Keratinocyte (primary cell): ENCODE measurements around the gene HSD17B2. TPM values are rescaled to one million over a fixed set of nuclear protein-coding genes. Genes with fewer than 3 reads are reported as not detected.

Experiments
- DNase-seq: peaks from one replicate; pipeline ENCODE4 v3.0.0-alpha.2; 2011; ENCODE audit warnings: low read depth, missing footprints, low spot score
- FAIRE-seq: peaks from 2 replicates; lab custom pipeline; 2011; peaks lifted over from hg19 to GRCh38; lab: Jason Lieb, UNC
- H2AFZ ChIP-seq: 2 replicates; pipeline ENCODE4 v1.6.0; 2012; ENCODE audit warnings: low read length, control low read depth, inconsistent platforms; ENCODE audit not compliant: control insufficient read depth
- H3K27ac ChIP-seq: 2 replicates; pipeline ENCODE4 v1.5.1; 2011; ENCODE audit warnings: low read length; ENCODE audit not compliant: control insufficient read depth, insufficient read depth
- H3K27me3 ChIP-seq: 3 replicates; pipeline ENCODE4 v1.6.0; 2011; ENCODE audit warnings: low read length; ENCODE audit not compliant: control insufficient read depth, insufficient read depth; ENCODE audit errors: extremely low read depth
- H3K36me3 ChIP-seq, 2 experiments: 2 replicates in 1 of 2; 3 replicates in 1 of 2; pipeline ENCODE4 v1.5.1; 2011; ENCODE audit warnings: low read length in 2 of 2, mild to moderate bottlenecking in 1 of 2; ENCODE audit not compliant: control insufficient read depth in 2 of 2, insufficient read depth in 2 of 2; ENCODE audit errors: extremely low read depth in 1 of 2
- H3K4me1 ChIP-seq: 3 replicates; pipeline ENCODE4 v1.5.1; 2011; ENCODE audit warnings: low read length; ENCODE audit not compliant: control insufficient read depth, insufficient read depth; ENCODE audit errors: extremely low read depth
- H3K4me2 ChIP-seq: 3 replicates; pipeline ENCODE4 v1.6.0; 2011; ENCODE audit warnings: low read depth, low read length; ENCODE audit not compliant: control insufficient read depth, insufficient read depth; ENCODE audit errors: extremely low read depth
- H3K4me3 ChIP-seq, 3 experiments: fragments of 200-600 bp in 1 of 3; sonication (generic) in 1 of 3; 2 replicates in 2 of 3; 3 replicates in 1 of 3; pipeline ENCODE4 v1.5.1; 2011 to 2016; ENCODE audit warnings: low read length in 3 of 3, mild to moderate bottlenecking in 3 of 3, control low read depth in 2 of 3, inconsistent platforms in 1 of 3, low read depth in 1 of 3, mixed read lengths in 1 of 3, mixed run types in 1 of 3, moderate library complexity in 1 of 3; ENCODE audit not compliant: control insufficient read depth in 2 of 3, insufficient read depth in 2 of 3; ENCODE audit errors: extremely low read depth in 1 of 3
- H3K79me2 ChIP-seq: 2 replicates; pipeline ENCODE4 v1.6.0; 2012; ENCODE audit warnings: low read length; ENCODE audit not compliant: control insufficient read depth, insufficient read depth
- H3K9ac ChIP-seq: 3 replicates; pipeline ENCODE4 v1.6.0; 2011; ENCODE audit warnings: low read length; ENCODE audit not compliant: control insufficient read depth, insufficient read depth; ENCODE audit errors: extremely low read depth
- H3K9me1 ChIP-seq: 3 replicates; pipeline ENCODE4 v1.6.0; 2011; ENCODE audit warnings: low read length; ENCODE audit not compliant: control insufficient read depth, insufficient read depth; ENCODE audit errors: extremely low read depth
- H3K9me3 ChIP-seq: 2 replicates; pipeline ENCODE4 v1.5.1; 2012; ENCODE audit warnings: low read depth, low read length; ENCODE audit not compliant: control insufficient read depth
- H4K20me1 ChIP-seq: 3 replicates; pipeline ENCODE4 v1.6.0; 2011; ENCODE audit warnings: low read length; ENCODE audit not compliant: control insufficient read depth, insufficient read depth; ENCODE audit errors: extremely low read depth
- EZH2 ChIP-seq: IDR thresholded peaks from one replicate; pipeline ENCODE4 v1.6.1; 2012; ENCODE audit warnings: inconsistent platforms, mild to moderate bottlenecking, low read length, moderate library complexity
- dilution Hi-C: fragments of 300-500 bp; cut with MboI; formaldehyde crosslinking; loops from one replicate; pipeline ENCODE4 v1.7.0; 2020; ENCODE audit warnings: low sequenced_read_pairs; ENCODE audit not compliant: extremely low pct_ligation_motif_present
- polyA plus RNA-seq, 5 experiments: library from polyadenylated mRNA; depleted of rRNA in 3 of 5; stranded (reverse) in 3 of 5; stranded (forward) in 1 of 5; unstranded in 1 of 5; fragments of >200 nt; gene quantifications; 1 replicate in 1 of 5; 2 replicates in 3 of 5; 3 replicates in 1 of 5; pipeline versions ENCODE4 v1.2.1 to v1.2.3, GENCODE V29; 2011 to 2012; ENCODE audit warnings: missing spikeins in 2 of 5, low read depth in 1 of 5, low replicate concordance in 1 of 5
- TF ChIP-seq, protein P1 (sequence below), 3 experiments: IDR thresholded peaks in 1 of 3; conservative IDR thresholded peaks in 1 of 3; optimal IDR thresholded peaks in 1 of 3; 2 replicates in 2 of 3; 3 replicates in 1 of 3; pipeline versions ENCODE3 to v1.5.1; 2011; ENCODE audit warnings: low read length in 3 of 3, mild to moderate bottlenecking in 3 of 3, moderate library complexity in 2 of 3, control low read depth in 1 of 3, inconsistent platforms in 1 of 3; ENCODE audit not compliant: insufficient read depth in 2 of 3; ENCODE audit errors: extremely low read depth in 1 of 3

Gene HSD17B2
- polyA plus RNA-seq, 1 donor (not counting 4 experiments of a cell fraction or from before 2014, with no cell fraction given) = 3.1 TPM

DNA sequence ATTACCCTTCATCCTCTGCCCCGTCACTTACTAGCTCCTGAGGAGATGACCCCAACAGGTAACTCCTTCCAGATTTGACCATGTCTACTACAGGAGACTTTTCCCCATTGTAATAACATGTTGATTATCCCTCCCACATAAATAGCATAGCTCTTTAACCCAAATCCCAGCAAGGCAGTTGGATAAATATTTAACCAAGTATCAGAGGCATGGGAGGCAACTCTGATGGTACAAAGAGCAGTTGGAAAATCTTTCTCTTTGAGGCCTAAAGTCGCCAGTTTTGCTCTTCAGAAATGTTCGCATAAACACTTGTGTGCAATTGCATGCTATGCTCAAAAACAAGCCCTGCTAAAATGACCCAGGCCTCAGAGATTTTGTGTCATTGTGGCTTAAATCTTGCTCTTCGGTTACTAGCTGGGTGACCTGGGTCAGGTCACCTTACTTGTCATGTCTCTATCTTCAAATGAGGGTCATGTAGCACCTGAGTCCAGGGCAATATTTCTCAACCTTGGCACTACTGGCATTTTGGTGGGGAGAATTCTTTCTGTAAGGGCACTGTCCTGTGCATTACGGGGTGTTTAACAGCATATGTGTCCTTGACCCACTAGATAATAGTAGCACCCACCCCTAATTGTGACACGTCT, 48.8 kb downstream of the HSD17B2 start:
- Histone ChIP-seq H4K20me1 (no peaks in the 10 kb centered on the region), H2AFZ (no peak overlapping the region), H3K27ac (no peak overlapping the region), H3K4me1 (peaks cover 16% of the 10 kb centered on the region), H3K79me2 (no peaks in the 10 kb centered on the region), H3K9me1 (no peaks in the 10 kb centered on the region), H3K9ac (no peak overlapping the region), H3K27me3 (no peaks in the 10 kb centered on the region), H3K9me3 (no peaks in the 10 kb centered on the region), H3K36me3 (no peaks in the 10 kb centered on the region), H3K4me2 (no peak overlapping the region), H3K4me3 (no peak overlapping the region)
- FAIRE-seq = no peak
- no peak for TF ChIP-seq EZH2
- TF ChIP-seq, protein P1, sequence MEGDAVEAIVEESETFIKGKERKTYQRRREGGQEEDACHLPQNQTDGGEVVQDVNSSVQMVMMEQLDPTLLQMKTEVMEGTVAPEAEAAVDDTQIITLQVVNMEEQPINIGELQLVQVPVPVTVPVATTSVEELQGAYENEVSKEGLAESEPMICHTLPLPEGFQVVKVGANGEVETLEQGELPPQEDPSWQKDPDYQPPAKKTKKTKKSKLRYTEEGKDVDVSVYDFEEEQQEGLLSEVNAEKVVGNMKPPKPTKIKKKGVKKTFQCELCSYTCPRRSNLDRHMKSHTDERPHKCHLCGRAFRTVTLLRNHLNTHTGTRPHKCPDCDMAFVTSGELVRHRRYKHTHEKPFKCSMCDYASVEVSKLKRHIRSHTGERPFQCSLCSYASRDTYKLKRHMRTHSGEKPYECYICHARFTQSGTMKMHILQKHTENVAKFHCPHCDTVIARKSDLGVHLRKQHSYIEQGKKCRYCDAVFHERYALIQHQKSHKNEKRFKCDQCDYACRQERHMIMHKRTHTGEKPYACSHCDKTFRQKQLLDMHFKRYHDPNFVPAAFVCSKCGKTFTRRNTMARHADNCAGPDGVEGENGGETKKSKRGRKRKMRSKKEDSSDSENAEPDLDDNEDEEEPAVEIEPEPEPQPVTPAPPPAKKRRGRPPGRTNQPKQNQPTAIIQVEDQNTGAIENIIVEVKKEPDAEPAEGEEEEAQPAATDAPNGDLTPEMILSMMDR (optimal IDR thresholded peaks at IDR 0.05 in 1 of 3, IDR thresholded peaks at IDR 0.05 in 1 of 3, conservative IDR thresholded peaks at IDR 0.05 in 1 of 3; ENCODE audit: extremely low read depth in 1 of 3, insufficient read depth in 2 of 3, low read length in 3 of 3) = no peak
- dilution Hi-C loops = no loop called here
- DNase-seq = no peak

DNA sequence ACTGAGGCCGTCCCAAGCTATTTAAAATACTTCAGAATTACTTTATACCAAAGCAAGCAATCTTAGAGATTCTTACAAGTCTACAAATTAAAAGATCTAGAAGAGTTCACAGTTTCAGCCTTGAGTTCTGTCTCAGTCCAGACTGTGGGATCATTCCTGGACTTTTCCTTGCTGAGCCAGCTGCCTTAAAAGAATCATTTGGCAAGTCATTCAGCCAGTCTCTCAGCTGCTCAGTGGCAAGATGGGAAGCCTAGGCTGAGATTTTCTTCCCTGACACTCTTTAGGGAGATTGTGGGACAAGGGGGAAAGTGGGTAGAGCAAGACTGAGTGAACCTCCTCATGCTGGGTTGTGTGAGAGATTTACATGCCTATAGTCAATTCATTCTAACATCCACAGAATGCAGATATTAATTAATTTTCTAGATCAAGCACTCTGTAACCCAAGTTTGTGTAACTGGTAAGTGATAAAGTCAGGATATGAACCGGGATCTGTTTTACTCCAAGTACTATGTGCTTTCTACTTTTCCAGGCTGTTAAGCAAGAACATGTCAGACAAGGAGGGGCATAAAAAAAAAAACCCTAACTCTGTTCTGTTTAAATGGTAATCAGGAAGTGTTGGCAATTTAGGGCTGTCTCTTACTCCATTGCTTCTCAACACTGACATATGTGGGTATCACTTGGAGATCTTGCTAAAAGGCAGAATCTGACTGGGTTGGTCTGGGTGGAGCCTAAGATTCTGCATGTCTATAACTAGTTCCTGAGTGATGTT, 50.1 kb downstream of the HSD17B2 start:
- no peaks in the 10 kb centered on the region for H3K36me3 ChIP-seq
- DNase-seq = no peak
- peaks cover 16% of the 10 kb centered on the region for H3K4me1 ChIP-seq
- H2AFZ ChIP-seq = peak overlapping the region; percentile 38
- H3K27me3 ChIP-seq = no peaks in the 10 kb centered on the region
- no peak for FAIRE-seq
- TF ChIP-seq, protein P1 (optimal IDR thresholded peaks at IDR 0.05 in 1 of 3, IDR thresholded peaks at IDR 0.05 in 1 of 3, conservative IDR thresholded peaks at IDR 0.05 in 1 of 3; ENCODE audit: extremely low read depth in 1 of 3, insufficient read depth in 2 of 3, low read length in 3 of 3) = no peak
- no peak for TF ChIP-seq EZH2
- H3K9me3 ChIP-seq = no peaks in the 10 kb centered on the region
- no peak overlapping the region for H3K4me3 ChIP-seq
- no peak overlapping the region for H3K27ac ChIP-seq
- H3K9ac ChIP-seq = no peak overlapping the region
- H3K4me2 ChIP-seq = no peak overlapping the region
- dilution Hi-C loops = no loop called here
- no peaks in the 10 kb centered on the region for H4K20me1 ChIP-seq
- no peaks in the 10 kb centered on the region for H3K79me2 ChIP-seq
- H3K9me1 ChIP-seq = no peaks in the 10 kb centered on the region
